ENCODE measurements around the gene UBE2H.

Gene UBE2H

GRCh38 chr7:129926618-129927017, 26.1 kb downstream of the UBE2H start:
- no peak for TF ChIP-seq REST (IDR thresholded peaks at IDR 0.05; ENCODE audit: insufficient replicate concordance, low read depth)
- no peak for TF ChIP-seq SPI1 (IDR thresholded peaks at IDR 0.05; ENCODE audit: borderline replicate concordance, low read depth)
- TF ChIP-seq CTCF (IDR thresholded peaks at IDR 0.05; ENCODE audit: insufficient read depth, low read length): no peak
- TF ChIP-seq POLR2AphosphoS5 (IDR thresholded peaks at IDR 0.05; ENCODE audit: low read depth): no peak
- no peak for TF ChIP-seq GABPA (IDR thresholded peaks at IDR 0.05; ENCODE audit: low read depth)
- DNase-seq (ENCODE audit: low read depth in 1 of 2, low spot score in 1 of 2): no peak
- H3K27ac ChIP-seq (replicated peaks): no peak overlapping the region
- no peaks in the 10 kb centered on the region for H3K27me3 ChIP-seq (ENCODE audit: insufficient read depth, poor library complexity, severe bottlenecking)
- no peak overlapping the region for H3K4me3 ChIP-seq (replicated peaks; ENCODE audit: insufficient read depth, low read length)

GRCh38 chr7:129925416-129926002, 27.3 kb downstream of the UBE2H start:
- Histone ChIP-seq H3K27ac (replicated peaks) (no peak overlapping the region), H3K27me3 (ENCODE audit: insufficient read depth, poor library complexity, severe bottlenecking) (no peaks in the 10 kb centered on the region), H3K4me3 (replicated peaks; ENCODE audit: insufficient read depth, low read length) (no peak overlapping the region)
- TF ChIP-seq REST (IDR thresholded peaks at IDR 0.05; ENCODE audit: insufficient replicate concordance, low read depth) (no peak), SPI1 (IDR thresholded peaks at IDR 0.05; ENCODE audit: borderline replicate concordance, low read depth) (no peak), POLR2AphosphoS5 (IDR thresholded peaks at IDR 0.05; ENCODE audit: low read depth) (no peak), CTCF (IDR thresholded peaks at IDR 0.05; ENCODE audit: insufficient read depth, low read length) (no peak), GABPA (IDR thresholded peaks at IDR 0.05; ENCODE audit: low read depth) (no peak)
- DNase-seq (ENCODE audit: low read depth in 1 of 2, low spot score in 1 of 2): no peak

- no peak for DNase-seq (ENCODE audit: low read depth in 1 of 2, low spot score in 1 of 2)
- Histone ChIP-seq H3K27me3 (ENCODE audit: insufficient read depth, poor library complexity, severe bottlenecking) (no peaks in the 10 kb centered on the region), H3K4me3 (replicated peaks; ENCODE audit: insufficient read depth, low read length) (no peak overlapping the region), H3K27ac (replicated peaks) (no peak overlapping the region)
- TF ChIP-seq CTCF (IDR thresholded peaks at IDR 0.05; ENCODE audit: insufficient read depth, low read length) (no peak), REST (IDR thresholded peaks at IDR 0.05; ENCODE audit: insufficient replicate concordance, low read depth) (no peak), POLR2AphosphoS5 (IDR thresholded peaks at IDR 0.05; ENCODE audit: low read depth) (no peak)
These were observed 28.2 kb downstream of the UBE2H start for GRCh38 chr7:129924602-129925001.
